ENCODE results near the gene SYT1.

DNA sequence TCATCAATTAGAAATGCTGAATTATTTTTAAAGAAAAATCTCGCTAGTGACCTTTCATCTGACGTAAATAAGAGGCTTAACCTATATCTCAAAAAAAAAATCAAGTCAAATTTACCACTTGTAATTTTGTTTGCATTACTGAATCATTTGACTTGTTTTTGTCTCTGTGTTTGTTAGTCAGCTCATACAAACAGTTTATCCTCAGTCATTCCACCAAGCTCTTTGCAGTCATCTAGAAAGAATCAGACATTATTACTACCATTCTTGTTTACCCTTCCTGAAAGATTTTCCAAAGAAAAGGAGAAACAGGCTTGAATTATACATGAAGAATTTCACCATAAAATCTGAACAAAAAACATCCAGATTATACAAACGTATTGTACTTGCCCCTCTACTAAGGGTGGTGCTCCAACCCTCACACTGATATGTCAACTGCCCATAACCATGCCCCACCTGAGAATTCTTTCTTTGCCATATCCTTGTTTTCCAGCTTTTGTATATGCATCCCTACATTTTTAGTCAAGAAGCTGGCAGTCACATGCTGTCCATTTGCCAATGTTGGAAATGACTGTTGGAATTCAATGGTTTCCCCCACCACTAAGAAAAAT lies 569.0 kb downstream of the SYT1 start:
- TF ChIP-seq POLR2A (IDR thresholded peaks at IDR 0.05) (no peak), POLR2AphosphoS5 (IDR thresholded peaks at IDR 0.05) (no peak)
